GM23248 (cell line): ENCODE data around the gene SLC6A19. TPM values are rescaled to one million over a fixed set of nuclear protein-coding genes. Genes with fewer than 3 reads are reported as not detected.

Experiments
- DNase-seq: peaks from one replicate; pipeline ENCODE4 v3.0.0-alpha.2; 2015
- H2AFZ ChIP-seq: fragments of 200-600 bp; sonication (generic); 2 replicates; pipeline ENCODE4 v1.6.1; 2016; ENCODE audit warnings: antibody characterized with exemption
- H3F3A ChIP-seq: fragments of 200-600 bp; sonication (generic); 2 replicates; pipeline ENCODE4 v1.6.1; 2016; ENCODE audit warnings: mild to moderate bottlenecking, antibody characterized with exemption, mixed run types; ENCODE audit not compliant: insufficient read depth
- H3K27ac ChIP-seq: fragments of 200-600 bp; sonication (generic); 2 replicates; pipeline ENCODE4 v1.5.1; 2016; ENCODE audit warnings: mild to moderate bottlenecking
- H3K27me3 ChIP-seq: fragments of 200-600 bp; sonication (generic); replicated peaks from 2 replicates; pipeline ENCODE4 v1.6.1; 2016; ENCODE audit warnings: mild to moderate bottlenecking; ENCODE audit not compliant: insufficient read depth
- H3K36me3 ChIP-seq: fragments of 200-600 bp; sonication (generic); 2 replicates; pipeline ENCODE4 v1.6.1; 2016; ENCODE audit warnings: low read depth, mild to moderate bottlenecking
- H3K4me1 ChIP-seq: fragments of 200-600 bp; sonication (generic); 2 replicates; pipeline ENCODE4 v1.6.1; 2016; ENCODE audit warnings: mild to moderate bottlenecking; ENCODE audit not compliant: insufficient read depth
- H3K4me2 ChIP-seq: fragments of 200-600 bp; sonication (generic); one replicate; pipeline ENCODE4 v1.6.1; 2016; ENCODE audit warnings: mild to moderate bottlenecking; ENCODE audit not compliant: unreplicated experiment
- H3K4me3 ChIP-seq: fragments of 200-600 bp; sonication (generic); 2 replicates; pipeline ENCODE4 v1.5.1; 2016; ENCODE audit warnings: mild to moderate bottlenecking
- H3K79me2 ChIP-seq: fragments of 200-600 bp; sonication (generic); 2 replicates; pipeline ENCODE4 v1.6.1; 2016; ENCODE audit warnings: mild to moderate bottlenecking; ENCODE audit not compliant: insufficient read depth
- H3K9ac ChIP-seq: fragments of 200-600 bp; sonication (generic); 2 replicates; pipeline ENCODE4 v1.6.1; 2016; ENCODE audit warnings: mild to moderate bottlenecking
- H3K9me2 ChIP-seq: fragments of 200-600 bp; sonication (generic); 2 replicates; pipeline ENCODE4 v1.6.1; 2016; ENCODE audit warnings: mixed run types, mild to moderate bottlenecking, moderate library complexity; ENCODE audit not compliant: insufficient read depth
- H3K9me3 ChIP-seq: fragments of 200-600 bp; sonication (generic); one replicate; pipeline ENCODE4 v1.6.1; 2017; ENCODE audit warnings: low read depth
- H4K20me1 ChIP-seq: fragments of 200-600 bp; sonication (generic); 2 replicates; pipeline ENCODE4 v1.6.0; 2016; ENCODE audit not compliant: insufficient read depth
- EZH2 ChIP-seq: fragments of 200-600 bp; sonication (generic); IDR thresholded peaks from 2 replicates; pipeline ENCODE4 v1.6.1; 2018; ENCODE audit warnings: antibody characterized with exemption, mild to moderate bottlenecking; ENCODE audit not compliant: insufficient read depth, poor library complexity, severe bottlenecking
- EZH2phosphoT487 ChIP-seq: fragments of 200-600 bp; sonication (generic); IDR thresholded peaks from 2 replicates; pipeline ENCODE4 v1.6.1; 2018; ENCODE audit warnings: antibody characterized with exemption, moderate library complexity, mild to moderate bottlenecking, low read depth; ENCODE audit not compliant: insufficient read depth
- WGBS, 2 experiments: methylation state at CpG; one replicate each; pipeline ENCODE4 v1.1.6; 2015 to 2017; ENCODE audit warnings: low lambda C conversion rate in 2 of 2, low coverage in 1 of 2; ENCODE audit errors: missing lambda C conversion rate in 2 of 2; 5-methylcytosine and 5-hydroxymethylcytosine counted together
- in situ Hi-C: fragments of 300-500 bp; cut with MboI; formaldehyde crosslinking; loops from 2 replicates; pipeline ENCODE4 v1.15.0; 2020
- polyA plus RNA-seq: library from polyadenylated mRNA; unstranded; fragments of >200 nt; fragmentation: Nextera tagmentation; extraction: Ambion mirVana; gene quantifications from 2 replicates; pipeline ENCODE4 v1.2.1, GENCODE V29; 2016
- total RNA-seq: library from RNA; depleted of rRNA; stranded (reverse); fragments of >200 nt; shearing (Covaris generic); gene quantifications from 2 replicates; pipeline ENCODE4 v1.2.3, GENCODE V29; 2014

The SLC6A19 gene
- total and polyA plus RNA-seq, 2 experiments from 2014 or later = not detected

DNA sequence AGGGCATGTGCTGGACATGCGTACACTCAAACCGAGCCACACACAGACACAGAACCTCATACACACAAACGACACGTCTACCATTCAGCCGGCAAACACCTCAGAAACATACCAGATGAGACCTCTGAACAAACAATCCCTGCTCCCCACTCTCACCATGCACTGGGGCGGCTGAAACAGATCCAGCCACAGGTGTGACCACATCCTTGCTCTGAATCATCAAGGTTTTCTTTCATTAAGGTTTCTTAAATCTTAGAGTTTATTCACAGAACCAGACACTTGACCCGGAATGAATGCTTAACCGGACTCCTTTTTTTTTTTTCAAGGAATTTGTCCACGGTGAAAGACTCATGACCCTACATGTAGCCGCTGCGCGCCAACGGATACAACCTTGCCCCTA, 67.3 kb downstream of the SLC6A19 start:
- no peak for DNase-seq
- no peaks in the 10 kb centered on the region for H3K36me3 ChIP-seq
- TF ChIP-seq EZH2phosphoT487 (no peak), EZH2 (no peak)
- no peaks in the 10 kb centered on the region for H3K79me2 ChIP-seq
- H3K9ac ChIP-seq = no peak overlapping the region
- in situ Hi-C loops = no loop called here
- no peaks in the 10 kb centered on the region for H3K27me3 ChIP-seq
- H3K4me1 ChIP-seq = no peaks in the 10 kb centered on the region
- 69 to 72% methylated on average over 13 of the region's 13 CpGs for WGBS, 2 experiments
- H3K9me3 ChIP-seq = no peaks in the 10 kb centered on the region
- H4K20me1 ChIP-seq = no peaks in the 10 kb centered on the region
- H3K4me2 ChIP-seq = no peak overlapping the region
- no peaks in the 10 kb centered on the region for H3F3A ChIP-seq
- no peak overlapping the region for H2AFZ ChIP-seq
- no peak overlapping the region for H3K4me3 ChIP-seq
- H3K27ac ChIP-seq = no peak overlapping the region
- H3K9me2 ChIP-seq = no peaks in the 10 kb centered on the region

DNA sequence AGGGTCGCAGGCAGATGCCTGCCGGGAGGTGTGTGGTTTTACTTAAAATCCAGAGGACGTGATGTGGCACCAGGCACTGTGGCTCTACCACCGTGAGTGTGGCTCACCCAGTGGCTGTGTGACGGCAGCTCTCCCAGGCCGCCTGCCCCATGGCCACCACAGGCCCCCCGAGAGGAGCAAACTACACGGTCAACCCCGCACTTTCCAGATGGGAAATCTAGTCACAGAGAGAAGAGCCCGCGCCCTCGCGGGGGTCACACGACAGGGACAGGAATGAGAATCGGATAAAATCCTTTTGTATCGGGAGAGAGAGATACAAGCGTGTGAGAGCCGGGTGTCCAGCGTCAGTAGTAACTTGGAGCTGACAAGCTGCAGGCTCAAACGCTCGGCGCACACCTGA, 69.0 kb downstream of the SLC6A19 start:
- Histone ChIP-seq H3K9me3 (no peaks in the 10 kb centered on the region), H3K4me2 (no peak overlapping the region), H3K9ac (no peak overlapping the region), H3K4me1 (no peaks in the 10 kb centered on the region), H3K27ac (no peak overlapping the region), H3K27me3 (no peaks in the 10 kb centered on the region), H3F3A (no peaks in the 10 kb centered on the region), H3K9me2 (no peaks in the 10 kb centered on the region), H2AFZ (no peak overlapping the region), H4K20me1 (no peaks in the 10 kb centered on the region), H3K79me2 (no peaks in the 10 kb centered on the region), H3K4me3 (no peak overlapping the region), H3K36me3 (no peaks in the 10 kb centered on the region)
- no peak for TF ChIP-seq EZH2phosphoT487
- no peak for TF ChIP-seq EZH2
- in situ Hi-C loops = no loop called here
- no peak for DNase-seq
- 77 to 80% methylated on average over 22 of the region's 22 CpGs for WGBS, 2 experiments

DNA sequence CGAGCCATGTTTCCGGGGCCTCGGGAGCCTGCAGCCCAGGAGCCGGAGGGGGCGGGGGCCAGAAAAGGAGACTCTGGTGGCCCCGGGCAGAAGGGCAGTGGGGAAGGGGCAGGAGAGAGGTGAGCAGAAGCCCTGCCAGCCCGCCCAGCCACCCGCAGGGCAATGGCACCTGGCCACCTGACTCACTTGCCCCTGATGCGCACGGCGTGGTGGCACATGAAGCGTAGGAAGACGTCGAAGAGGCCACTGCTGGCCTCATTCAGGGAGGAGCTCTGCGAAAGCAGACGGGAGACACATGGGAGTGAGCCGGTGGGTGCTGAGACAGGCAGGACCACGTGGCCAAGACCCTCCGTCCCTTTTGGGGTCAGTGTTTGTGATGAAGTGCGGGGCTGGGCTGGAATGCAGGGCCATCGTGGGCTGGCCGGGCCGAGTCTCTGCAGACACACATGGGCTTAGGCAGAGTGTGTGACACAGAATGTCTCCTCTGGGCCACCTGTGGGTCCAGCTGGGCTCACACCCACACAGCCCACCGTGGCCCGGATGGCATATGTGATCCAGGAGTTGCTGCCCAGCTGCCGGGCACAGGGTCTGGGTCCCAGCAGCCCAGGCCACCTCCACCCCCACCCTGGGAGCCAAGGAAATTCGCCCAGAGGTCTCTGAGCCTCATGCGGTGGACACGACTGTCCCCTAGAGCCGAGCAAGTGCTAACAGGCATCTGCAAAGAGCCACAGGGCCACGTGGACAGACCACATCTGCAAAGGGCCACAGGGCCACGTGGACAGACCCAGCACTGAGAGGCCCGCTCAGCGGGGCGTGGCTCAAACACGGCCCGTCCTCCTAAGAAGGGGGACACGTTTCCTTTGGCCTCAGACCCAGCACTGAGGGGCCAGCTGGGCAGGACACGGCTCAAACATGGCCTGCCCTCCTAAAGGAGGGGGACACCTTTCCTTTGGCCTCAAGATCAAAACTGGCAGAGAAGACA, 69.8 kb downstream of the SLC6A19 start:
- H3K4me2 ChIP-seq = no peak overlapping the region
- no peaks in the 10 kb centered on the region for H3K36me3 ChIP-seq
- no peak overlapping the region for H2AFZ ChIP-seq
- no peak overlapping the region for H3K9ac ChIP-seq
- TF ChIP-seq EZH2phosphoT487 (no peak), EZH2 (no peak)
- H3K27ac ChIP-seq = no peak overlapping the region
- no peaks in the 10 kb centered on the region for H3K9me3 ChIP-seq
- H3K79me2 ChIP-seq = no peaks in the 10 kb centered on the region
- H3K4me1 ChIP-seq = no peaks in the 10 kb centered on the region
- no peaks in the 10 kb centered on the region for H3K9me2 ChIP-seq
- no peaks in the 10 kb centered on the region for H3K27me3 ChIP-seq
- no peak for DNase-seq
- H4K20me1 ChIP-seq = no peaks in the 10 kb centered on the region
- WGBS, 2 experiments = 80 to 85% methylated on average over 38 to 39 of the region's 39 CpGs
- in situ Hi-C loops = no loop called here
- H3F3A ChIP-seq = no peaks in the 10 kb centered on the region
- no peak overlapping the region for H3K4me3 ChIP-seq

DNA sequence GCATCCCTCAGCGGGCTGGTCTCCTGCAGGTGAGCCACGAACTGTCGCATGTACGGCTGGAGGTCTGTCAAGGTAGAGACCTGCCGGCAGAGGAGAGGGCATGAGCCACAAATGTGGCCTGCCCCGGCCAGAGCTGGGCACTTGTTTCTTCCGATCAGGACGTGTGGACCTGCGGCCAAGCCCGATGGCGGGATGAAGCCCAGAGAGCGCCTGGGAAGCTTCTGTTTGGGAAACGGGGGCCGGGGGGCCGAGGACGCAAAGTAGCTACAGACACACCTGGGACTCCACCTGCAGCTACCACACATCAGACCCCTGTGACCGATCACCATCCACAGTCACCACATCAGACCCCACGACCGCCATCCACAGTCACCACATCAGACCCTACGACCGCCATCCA, 70.8 kb downstream of the SLC6A19 start:
- Histone ChIP-seq H3K4me2 (no peak overlapping the region), H3K27me3 (no peaks in the 10 kb centered on the region), H3K27ac (no peak overlapping the region), H3K79me2 (no peaks in the 10 kb centered on the region), H3K9me2 (no peaks in the 10 kb centered on the region), H3K4me1 (no peaks in the 10 kb centered on the region), H3K9me3 (no peaks in the 10 kb centered on the region), H4K20me1 (no peaks in the 10 kb centered on the region), H3F3A (no peaks in the 10 kb centered on the region), H3K9ac (no peak overlapping the region), H3K36me3 (no peaks in the 10 kb centered on the region), H3K4me3 (no peak overlapping the region), H2AFZ (no peak overlapping the region)
- WGBS, 2 experiments = 93 to 95% methylated on average over 20 to 21 of the region's 21 CpGs
- in situ Hi-C loops = no loop called here
- TF ChIP-seq EZH2phosphoT487 (no peak), EZH2 (no peak)
- no peak for DNase-seq
